MM.1S (cell line): ENCODE results near the gene GNPTG.
A peak's percentile ranks its signal among the peaks of the same experiment; 100 is the strongest.

ENCODE experiments used
- CTCF ChIP-seq: fragments of 300-600 bp; sonication (generic); IDR thresholded peaks from 2 replicates; pipeline ENCODE4 v1.5.1; 2016; ENCODE audit warnings: antibody characterized with exemption, low read length, mixed read lengths
- EZH2phosphoT487 ChIP-seq: fragments of 300-600 bp; sonication (generic); IDR thresholded peaks from 2 replicates; pipeline ENCODE4 v1.6.1; 2018; ENCODE audit warnings: antibody characterized with exemption, low read length

DNA sequence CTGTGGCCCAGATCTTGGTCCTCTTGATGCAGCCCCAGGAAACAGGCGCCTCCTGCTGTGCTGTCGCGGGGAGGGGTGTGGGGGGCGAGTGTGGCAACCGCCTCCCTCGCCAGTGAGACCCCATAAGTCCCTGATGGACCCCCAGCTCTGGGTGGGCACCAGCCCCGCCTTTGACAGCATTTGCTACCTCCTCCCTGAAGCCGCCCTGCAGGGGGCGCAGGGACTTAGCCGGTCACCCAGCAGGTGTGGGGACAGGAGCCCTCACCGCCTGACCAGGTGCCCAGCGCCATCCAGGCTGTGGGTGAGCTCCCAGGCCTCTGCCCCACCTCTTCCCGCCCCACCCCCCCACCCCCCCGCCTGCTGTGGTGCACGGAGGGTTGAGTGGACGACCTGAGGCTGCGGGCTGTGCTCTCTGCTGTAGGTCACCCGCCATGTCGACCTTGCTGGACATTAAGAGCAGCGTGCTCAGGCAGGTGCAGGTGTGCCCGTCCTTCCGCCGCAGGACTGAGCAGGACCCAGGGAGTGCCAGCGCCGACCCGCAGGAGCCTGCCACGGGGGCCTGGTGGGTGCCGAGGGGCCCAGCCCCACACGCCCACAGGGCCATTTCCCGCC, 13.5 kb upstream of the GNPTG start:
- TF ChIP-seq CTCF (peak; percentile 35), EZH2phosphoT487 (no peak)
